Suppressor macrophage treated with lipopolysaccharide for 1 hour (primary cell): ENCODE data around the gene HIRA.
"Not testable (repeated sequence)": the region's sequence is repeated elsewhere in the genome, so short reads cannot be mapped to it uniquely, and the experiment has no call there.

Experiments used
- DNase-seq, 3 donors: peaks; one replicate each; pipeline ENCODE4 v3.0.0-alpha.2; 2020 to 2022

HIRA gene

GRCh38 chr22:19442166-19442565, 10.6 kb upstream of the HIRA start:
- no peak for DNase-seq

- no peak for DNase-seq
Measured at GRCh38 chr22:19440411-19441195, 9.1 kb upstream of the HIRA start.

- DNase-seq, result no peak
Measured at GRCh38 chr22:19438298-19438697, 6.8 kb upstream of the HIRA start.

GRCh38 chr22:19436444-19437161, 5.1 kb upstream of the HIRA start:
- DNase-seq, result not testable (repeated sequence)

- DNase-seq, result no peak
Measured at GRCh38 chr22:19434829-19435580, 3.5 kb upstream of the HIRA start.

GRCh38 chr22:19434401-19434800, 2.9 kb upstream of the HIRA start:
- peak in 1 of 3 donors; percentile 18 for DNase-seq

GRCh38 chr22:19432133-19432851, 759 bp upstream of the HIRA start, which contains the start of gene MRPL40:
TSS of gene MRPL40 (plus strand) at chr22:19432545. CDS start at chr22:19432555, 10 bp downstream.
- DNase-seq, result peak; percentile 96 to 99 (median 97)

GRCh38 chr22:19430890-19431541, 517 bp downstream of the HIRA start:
- DNase-seq, result peak in 1 of 3 donors; percentile 36

- peak; percentile 44 to 61 (median 59) for DNase-seq
Measured at GRCh38 chr22:19429950-19430889, 1.3 kb downstream of the HIRA start.

- DNase-seq, result peak in 1 of 3 donors; percentile 18
Measured at GRCh38 chr22:19424186-19424500, 7.4 kb downstream of the HIRA start.

GRCh38 chr22:19422440-19423301, 8.9 kb downstream of the HIRA start:
- no peak for DNase-seq

GRCh38 chr22:19420321-19420720, 11.2 kb downstream of the HIRA start:
- DNase-seq, result no peak

GRCh38 chr22:19419464-19420178, 11.9 kb downstream of the HIRA start:
- no peak for DNase-seq

GRCh38 chr22:19419086-19419463, 12.5 kb downstream of the HIRA start:
- peak; percentile 41 to 72 (median 55) for DNase-seq

- DNase-seq, result no peak
Measured at GRCh38 chr22:19412923-19413322, 18.6 kb downstream of the HIRA start.

- no peak for DNase-seq
Measured at GRCh38 chr22:19412478-19412877, 19.1 kb downstream of the HIRA start.

GRCh38 chr22:19411690-19412045, 19.9 kb downstream of the HIRA start:
- DNase-seq, result no peak

GRCh38 chr22:19410941-19411689, 20.4 kb downstream of the HIRA start:
- DNase-seq, result no peak
